K562 (cell line): ENCODE measurements around the gene DAGLB. TPM values are rescaled to one million over a fixed set of nuclear protein-coding genes. Genes with fewer than 3 reads are reported as not detected.

Experiments
- ATAC-seq: fragments of 200-7000 bp; cut with Tn5 transposase; 3 replicates; pipeline ENCODE4 v1.9.1; 2020; ENCODE audit warnings: moderate library complexity
- BruUV-seq: library from RNA; stranded (reverse); fragments of 400-500 nt; replicated peaks from 2 replicates; lab custom pipeline; 2021; lab: Mats Ljungman, UMichigan
- CTCF ChIA-PET: fragments of 300-600 bp; formaldehyde crosslinking; extraction: SDS; loops from one replicate; lab custom pipeline; 2021; ENCODE audit warnings: low intra/inter-chr PET ratio; lab: Yijun Ruan, JAX
- POLR2A ChIA-PET: fragments of 300-600, 350-650 bp; sonication (Branson Sonifier 250); formaldehyde crosslinking; extraction: SDS; loops from one replicate; lab custom pipeline; 2021; ENCODE audit warnings: antibody characterized with exemption, inconsistent platforms; lab: Yijun Ruan, JAX
- DNase-seq, 4 experiments: peaks; one replicate each; pipeline versions ENCODE4 v3.0.0 to v3.0.0-alpha.2; 2011 to 2018; ENCODE audit warnings: low spot score in 3 of 4, mixed read lengths in 3 of 4; ENCODE audit errors: extremely low read depth in 1 of 4
- FAIRE-seq: peaks from 2 replicates; lab custom pipeline; 2011; peaks lifted over from hg19 to GRCh38; lab: Jason Lieb, UNC
- H2AFZ ChIP-seq: 2 replicates; pipeline ENCODE4 v1.6.0; 2011; ENCODE audit warnings: low read depth, low read length, control low read depth, inconsistent platforms
- H3K27ac ChIP-seq: fragments of 200-600 bp; 3 replicates; pipeline ENCODE4 v1.8.0; 2011; ENCODE audit warnings: low read depth, mild to moderate bottlenecking, control low read depth, inconsistent platforms, low read length, moderate library complexity, mixed read lengths; ENCODE audit errors: extremely low read depth
- H3K27me3 ChIP-seq, 2 experiments: fragments of 300-600 bp in 1 of 2; 2 replicates in 1 of 2; 3 replicates in 1 of 2; pipeline versions ENCODE4 v1.6.0 to v1.8.0; 2011; ENCODE audit warnings: inconsistent platforms in 2 of 2, low read length in 2 of 2, mild to moderate bottlenecking in 1 of 2, mixed read lengths in 1 of 2, moderate library complexity in 1 of 2; ENCODE audit not compliant: control insufficient read depth in 2 of 2, insufficient read depth in 2 of 2
- H3K36me3 ChIP-seq: fragments of 300-600 bp; 3 replicates; pipeline ENCODE4 v1.8.0; 2011; ENCODE audit warnings: mild to moderate bottlenecking, low read length, inconsistent platforms; ENCODE audit not compliant: control insufficient read depth, insufficient read depth
- H3K4me1 ChIP-seq, 2 experiments: fragments of 200-600 bp in 1 of 2; replicated peaks in 1 of 2; 2 replicates in 1 of 2; 3 replicates in 1 of 2; pipeline versions ENCODE4 v1.5.1 to v1.8.0; 2011; ENCODE audit warnings: inconsistent platforms in 2 of 2, low read length in 2 of 2, mild to moderate bottlenecking in 1 of 2, mixed read lengths in 1 of 2, moderate library complexity in 1 of 2; ENCODE audit not compliant: control insufficient read depth in 2 of 2, insufficient read depth in 2 of 2
- H3K4me2 ChIP-seq: 2 replicates; pipeline ENCODE4 v1.6.1; 2011; ENCODE audit warnings: low read length, control low read depth, inconsistent platforms, mixed read lengths; ENCODE audit not compliant: insufficient read depth
- H3K4me3 ChIP-seq: fragments of 200-600 bp; sonication (generic), shearing (Covaris generic); 2 replicates; pipeline ENCODE4 v1.5.1; 2016; ENCODE audit warnings: control low read depth, inconsistent platforms
- H3K79me2 ChIP-seq: fragments of 200-600 bp; 3 replicates; pipeline ENCODE4 v1.8.0; 2011; ENCODE audit warnings: low read length, inconsistent platforms; ENCODE audit not compliant: control insufficient read depth, insufficient read depth
- H3K9ac ChIP-seq, 2 experiments: 2 replicates each; pipeline versions ENCODE4 v1.6.0 to v1.6.1; 2011; ENCODE audit warnings: low read depth in 2 of 2, low read length in 2 of 2, control low read depth in 1 of 2, inconsistent platforms in 1 of 2, mild to moderate bottlenecking in 1 of 2, mixed read lengths in 1 of 2; ENCODE audit not compliant: insufficient read depth in 1 of 2
- H3K9me1 ChIP-seq: one replicate; pipeline ENCODE4 v1.6.0; 2011; ENCODE audit warnings: inconsistent platforms, mild to moderate bottlenecking, low read length, moderate library complexity; ENCODE audit not compliant: control insufficient read depth, insufficient read depth
- H3K9me3 ChIP-seq: replicated peaks from 2 replicates; pipeline ENCODE4 v1.5.1; 2011; ENCODE audit warnings: low read depth, low read length, inconsistent platforms; ENCODE audit not compliant: control insufficient read depth, insufficient read depth
- H4K20me1 ChIP-seq: replicated peaks from 2 replicates; pipeline ENCODE4 v1.6.1; 2011; ENCODE audit warnings: low read length, inconsistent platforms, mixed read lengths; ENCODE audit not compliant: control insufficient read depth, insufficient read depth
- ESRRA ChIP-seq: fragments of 450-650 bp; IDR thresholded peaks from 2 replicates; pipeline ENCODE4 v1.6.1; 2014; ENCODE audit warnings: low read depth, mild to moderate bottlenecking, moderate library complexity, borderline replicate concordance
- FIP1L1 ChIP-seq: fragments of 200-400 bp; formaldehyde crosslinking; IDR thresholded peaks from 2 replicates; pipeline ENCODE4 v1.6.1; 2018; ENCODE audit warnings: mild to moderate bottlenecking, low read depth, low read length; ENCODE audit not compliant: poor library complexity, severe bottlenecking
- NCOA6 ChIP-seq: fragments of 450-650 bp; IDR thresholded peaks from 2 replicates; pipeline ENCODE4 v1.6.1; 2017; ENCODE audit warnings: mild to moderate bottlenecking
- SMC3 ChIP-seq: conservative IDR thresholded peaks from 2 replicates; pipeline ENCODE4 v1.6.1; 2011; ENCODE audit warnings: low read depth, low read length, improper control_type of control experiment; ENCODE audit not compliant: insufficient read depth
- ZFX ChIP-seq: sonication (generic); formaldehyde crosslinking; IDR thresholded peaks from 2 replicates; pipeline ENCODE4 v1.8.0; 2022; ENCODE audit warnings: mild to moderate bottlenecking, missing genetic modification reagents, moderate library complexity
- ZNF766 ChIP-seq: fragments of 200-800 bp; sonication (Bioruptor generic); conservative IDR thresholded peaks from 2 replicates; pipeline ENCODE4 v1.6.1; 2016; ENCODE audit warnings: missing genetic modification characterization, missing compliant biosample characterization
- ZNF778 ChIP-seq: fragments of 450-650 bp; formaldehyde crosslinking; IDR thresholded peaks from 2 replicates; pipeline ENCODE4 v1.4.0; 2020; ENCODE audit warnings: mild to moderate bottlenecking, moderate library complexity
- WGBS: fragments of 100-300 bp; shearing (Covaris generic); methylation state at CpG from one replicate; pipeline ENCODE4 v1.1.6; 2016; ENCODE audit warnings: low coverage, mixed read lengths; ENCODE audit not compliant: insufficient coverage; ENCODE audit errors: missing lambda C conversion rate; 5-methylcytosine and 5-hydroxymethylcytosine counted together
- in situ Hi-C: fragments of 300-500 bp; cut with MboI; formaldehyde crosslinking; loops from 4 replicates; pipeline ENCODE4 v1.15.0; 2018; ENCODE audit warnings: inconsistent platforms, mixed read lengths
- intact Hi-C: fragments of 100-400 bp; cut with micrococcal nuclease; formaldehyde crosslinking; loops from 2 replicates; pipeline ENCODE4 v1.14.2; 2022
- polyA plus RNA-seq, 8 experiments: library from polyadenylated mRNA; depleted of rRNA in 4 of 8; stranded (reverse) in 5 of 8; unstranded in 3 of 8; fragments of >200 nt; fragmentation: Nextera tagmentation in 2 of 8; fragmentation: Illumina TruSeq in 1 of 8; extraction: Ambion mirVana in 2 of 8; extraction: Trizol in 1 of 8; gene quantifications; 2 replicates each; pipeline versions ENCODE4 v1.2.1 to v1.2.3, GENCODE V29; 2011 to 2014; ENCODE audit warnings: inconsistent platforms in 1 of 8, missing spikeins in 1 of 8
- total RNA-seq, 7 experiments: library from RNA; depleted of rRNA in 6 of 7; stranded (reverse); fragments of >200 nt in 6 of 7; fragmentation: Illumina TruSeq in 2 of 7; extraction: Trizol in 2 of 7; gene quantifications; 2 replicates each; pipeline versions ENCODE4 v1.2.1 to v1.2.3, GENCODE V29; 2011 to 2021; ENCODE audit warnings: low replicate concordance in 1 of 7
- TF ChIP-seq, protein P1 (sequence below): fragments of 450-650 bp; IDR thresholded peaks from 2 replicates; pipeline ENCODE4 v1.6.1; 2017; ENCODE audit warnings: mild to moderate bottlenecking, moderate library complexity
- TF ChIP-seq, protein P2 (sequence below): fragments of 450-650 bp; IDR thresholded peaks from 2 replicates; pipeline ENCODE4 v1.6.1; 2018; ENCODE audit not compliant: partially characterized antibody
- TF ChIP-seq, protein P3 (sequence below): fragments of 150-350 bp; conservative IDR thresholded peaks from 2 replicates; pipeline ENCODE4 v1.6.1; 2014; ENCODE audit warnings: low read length
- TF ChIP-seq, protein P4 (sequence below), 3 experiments: fragments of 200-800 bp in 1 of 3; sonication (Bioruptor generic) in 1 of 3; sonication (generic) in 1 of 3; formaldehyde crosslinking in 1 of 3; IDR thresholded peaks; 2 replicates each; pipeline versions ENCODE4 v1.6.1 to v1.8.0; 2016 to 2022; ENCODE audit warnings: mild to moderate bottlenecking in 2 of 3, missing compliant biosample characterization in 2 of 3, missing genetic modification characterization in 2 of 3, missing genetic modification reagents in 1 of 3
- TF ChIP-seq, protein P5 (sequence below): fragments of 450-650 bp; IDR thresholded peaks from 2 replicates; pipeline ENCODE4 v1.6.1; 2016; ENCODE audit warnings: low read depth, mild to moderate bottlenecking, moderate library complexity

Gene DAGLB
- total and polyA plus RNA-seq, 9 of the 15 experiments (the other 6 are each of a cell fraction or from before 2014, with no cell fraction given) = 0.92 to 16.4 (median 9.3) TPM

DNA sequence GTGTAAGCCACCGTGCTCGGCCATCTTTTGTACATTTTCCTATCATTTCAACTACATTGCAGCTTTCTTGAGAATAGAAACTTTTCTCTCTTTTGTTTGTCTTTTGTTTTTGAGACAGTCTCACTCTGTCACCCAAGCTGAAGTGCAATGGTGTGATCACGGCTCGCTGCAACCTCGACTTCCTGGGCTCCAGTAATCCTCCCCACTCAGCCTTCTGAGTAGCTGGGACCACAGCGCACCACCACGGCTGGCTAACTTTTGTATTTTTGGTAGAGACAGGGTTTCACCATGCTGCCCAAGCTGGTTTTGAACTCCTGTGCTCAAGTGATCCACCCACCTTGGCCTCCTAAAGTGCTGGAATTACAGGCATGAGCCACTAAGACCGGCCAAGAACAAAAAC, 31.3 kb upstream of the DAGLB start:
- intact Hi-C loops (no loop called here), in situ Hi-C loops (no loop called here)
- Histone ChIP-seq H3K9ac (no peak overlapping the region), H3K36me3 (peaks cover 73% of the 10 kb centered on the region), H3K27ac (no peak overlapping the region), H3K4me3 (no peak overlapping the region), H2AFZ (no peak overlapping the region), H3K9me3 (no peaks in the 10 kb centered on the region), H3K9me1 (peaks cover 10% of the 10 kb centered on the region), H3K79me2 (peaks cover 98% of the 10 kb centered on the region), H3K4me2 (no peak overlapping the region), H3K27me3 (no peaks in the 10 kb centered on the region), H3K4me1 (peaks cover 12 to 14% of the 10 kb centered on the region in 2 experiments; a peak in 4 of 5 replicates), H4K20me1 (peaks cover 66% of the 10 kb centered on the region)
- FAIRE-seq = no peak
- DNase-seq = no peak
- WGBS = 93% methylated on average over 8 of the region's 8 CpGs
- no peak for ATAC-seq
- CTCF ChIA-PET = interaction anchor here (0.7 kb wide), 1 partner anchor 45 kb away, joined by 3 read pairs; no protein-coding TSS in a partner anchor
- BruUV-seq = no TSS peak
- POLR2A ChIA-PET = interaction anchor here (0.6 to 4.2 kb wide), 3 partner anchors 8 to 17 kb away, joined by 3 to 16 read pairs (median 4); no protein-coding TSS in a partner anchor
- TF ChIP-seq ESRRA (no peak), ZNF766 (CRISPR knock-in tag) (no peak), FIP1L1 (no peak), ZFX (no peak), SMC3 (no peak), NCOA6 (no peak), ZNF778 (CRISPR knock-in tag) (no peak)
- TF ChIP-seq, protein P1, sequence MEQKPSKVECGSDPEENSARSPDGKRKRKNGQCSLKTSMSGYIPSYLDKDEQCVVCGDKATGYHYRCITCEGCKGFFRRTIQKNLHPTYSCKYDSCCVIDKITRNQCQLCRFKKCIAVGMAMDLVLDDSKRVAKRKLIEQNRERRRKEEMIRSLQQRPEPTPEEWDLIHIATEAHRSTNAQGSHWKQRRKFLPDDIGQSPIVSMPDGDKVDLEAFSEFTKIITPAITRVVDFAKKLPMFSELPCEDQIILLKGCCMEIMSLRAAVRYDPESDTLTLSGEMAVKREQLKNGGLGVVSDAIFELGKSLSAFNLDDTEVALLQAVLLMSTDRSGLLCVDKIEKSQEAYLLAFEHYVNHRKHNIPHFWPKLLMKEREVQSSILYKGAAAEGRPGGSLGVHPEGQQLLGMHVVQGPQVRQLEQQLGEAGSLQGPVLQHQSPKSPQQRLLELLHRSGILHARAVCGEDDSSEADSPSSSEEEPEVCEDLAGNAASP = no peak
- TF ChIP-seq, protein P2, sequence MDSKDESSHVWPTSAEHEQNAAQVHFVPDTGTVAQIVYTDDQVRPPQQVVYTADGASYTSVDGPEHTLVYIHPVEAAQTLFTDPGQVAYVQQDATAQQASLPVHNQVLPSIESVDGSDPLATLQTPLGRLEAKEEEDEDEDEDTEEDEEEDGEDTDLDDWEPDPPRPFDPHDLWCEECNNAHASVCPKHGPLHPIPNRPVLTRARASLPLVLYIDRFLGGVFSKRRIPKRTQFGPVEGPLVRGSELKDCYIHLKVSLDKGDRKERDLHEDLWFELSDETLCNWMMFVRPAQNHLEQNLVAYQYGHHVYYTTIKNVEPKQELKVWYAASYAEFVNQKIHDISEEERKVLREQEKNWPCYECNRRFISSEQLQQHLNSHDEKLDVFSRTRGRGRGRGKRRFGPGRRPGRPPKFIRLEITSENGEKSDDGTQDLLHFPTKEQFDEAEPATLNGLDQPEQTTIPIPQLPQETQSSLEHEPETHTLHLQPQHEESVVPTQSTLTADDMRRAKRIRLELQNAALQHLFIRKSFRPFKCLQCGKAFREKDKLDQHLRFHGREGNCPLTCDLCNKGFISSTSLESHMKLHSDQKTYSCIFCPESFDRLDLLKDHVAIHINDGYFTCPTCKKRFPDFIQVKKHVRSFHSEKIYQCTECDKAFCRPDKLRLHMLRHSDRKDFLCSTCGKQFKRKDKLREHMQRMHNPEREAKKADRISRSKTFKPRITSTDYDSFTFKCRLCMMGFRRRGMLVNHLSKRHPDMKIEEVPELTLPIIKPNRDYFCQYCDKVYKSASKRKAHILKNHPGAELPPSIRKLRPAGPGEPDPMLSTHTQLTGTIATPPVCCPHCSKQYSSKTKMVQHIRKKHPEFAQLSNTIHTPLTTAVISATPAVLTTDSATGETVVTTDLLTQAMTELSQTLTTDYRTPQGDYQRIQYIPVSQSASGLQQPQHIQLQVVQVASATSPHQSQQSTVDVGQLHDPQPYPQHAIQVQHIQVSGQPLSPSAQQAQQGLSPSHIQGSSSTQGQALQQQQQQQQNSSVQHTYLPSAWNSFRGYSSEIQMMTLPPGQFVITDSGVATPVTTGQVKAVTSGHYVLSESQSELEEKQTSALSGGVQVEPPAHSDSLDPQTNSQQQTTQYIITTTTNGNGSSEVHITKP = no peak
- TF ChIP-seq, protein P3, sequence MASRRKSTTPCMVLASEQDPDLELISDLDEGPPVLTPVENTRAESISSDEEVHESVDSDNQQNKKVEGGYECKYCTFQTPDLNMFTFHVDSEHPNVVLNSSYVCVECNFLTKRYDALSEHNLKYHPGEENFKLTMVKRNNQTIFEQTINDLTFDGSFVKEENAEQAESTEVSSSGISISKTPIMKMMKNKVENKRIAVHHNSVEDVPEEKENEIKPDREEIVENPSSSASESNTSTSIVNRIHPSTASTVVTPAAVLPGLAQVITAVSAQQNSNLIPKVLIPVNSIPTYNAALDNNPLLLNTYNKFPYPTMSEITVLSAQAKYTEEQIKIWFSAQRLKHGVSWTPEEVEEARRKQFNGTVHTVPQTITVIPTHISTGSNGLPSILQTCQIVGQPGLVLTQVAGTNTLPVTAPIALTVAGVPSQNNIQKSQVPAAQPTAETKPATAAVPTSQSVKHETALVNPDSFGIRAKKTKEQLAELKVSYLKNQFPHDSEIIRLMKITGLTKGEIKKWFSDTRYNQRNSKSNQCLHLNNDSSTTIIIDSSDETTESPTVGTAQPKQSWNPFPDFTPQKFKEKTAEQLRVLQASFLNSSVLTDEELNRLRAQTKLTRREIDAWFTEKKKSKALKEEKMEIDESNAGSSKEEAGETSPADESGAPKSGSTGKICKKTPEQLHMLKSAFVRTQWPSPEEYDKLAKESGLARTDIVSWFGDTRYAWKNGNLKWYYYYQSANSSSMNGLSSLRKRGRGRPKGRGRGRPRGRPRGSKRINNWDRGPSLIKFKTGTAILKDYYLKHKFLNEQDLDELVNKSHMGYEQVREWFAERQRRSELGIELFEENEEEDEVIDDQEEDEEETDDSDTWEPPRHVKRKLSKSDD = no peak
- TF ChIP-seq, protein P4, sequence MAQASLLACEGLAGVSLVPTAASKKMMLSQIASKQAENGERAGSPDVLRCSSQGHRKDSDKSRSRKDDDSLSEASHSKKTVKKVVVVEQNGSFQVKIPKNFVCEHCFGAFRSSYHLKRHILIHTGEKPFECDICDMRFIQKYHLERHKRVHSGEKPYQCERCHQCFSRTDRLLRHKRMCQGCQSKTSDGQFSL (CRISPR knock-in tag; IDR thresholded peaks at IDR 0.05) = no peak
- TF ChIP-seq, protein P4 (tag; IDR thresholded peaks at IDR 0.05) = no peak
- TF ChIP-seq, protein P5, sequence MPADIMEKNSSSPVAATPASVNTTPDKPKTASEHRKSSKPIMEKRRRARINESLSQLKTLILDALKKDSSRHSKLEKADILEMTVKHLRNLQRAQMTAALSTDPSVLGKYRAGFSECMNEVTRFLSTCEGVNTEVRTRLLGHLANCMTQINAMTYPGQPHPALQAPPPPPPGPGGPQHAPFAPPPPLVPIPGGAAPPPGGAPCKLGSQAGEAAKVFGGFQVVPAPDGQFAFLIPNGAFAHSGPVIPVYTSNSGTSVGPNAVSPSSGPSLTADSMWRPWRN = no peak
